ENCODE measurements around the gene CSNK1A1L. TPM values are rescaled to one million over a fixed set of nuclear protein-coding genes. Genes with fewer than 3 reads are reported as not detected.

CSNK1A1L gene
- total and polyA plus RNA-seq, 2 of the 4 experiments (the other 2 are of a cell fraction): not detected

DNA sequence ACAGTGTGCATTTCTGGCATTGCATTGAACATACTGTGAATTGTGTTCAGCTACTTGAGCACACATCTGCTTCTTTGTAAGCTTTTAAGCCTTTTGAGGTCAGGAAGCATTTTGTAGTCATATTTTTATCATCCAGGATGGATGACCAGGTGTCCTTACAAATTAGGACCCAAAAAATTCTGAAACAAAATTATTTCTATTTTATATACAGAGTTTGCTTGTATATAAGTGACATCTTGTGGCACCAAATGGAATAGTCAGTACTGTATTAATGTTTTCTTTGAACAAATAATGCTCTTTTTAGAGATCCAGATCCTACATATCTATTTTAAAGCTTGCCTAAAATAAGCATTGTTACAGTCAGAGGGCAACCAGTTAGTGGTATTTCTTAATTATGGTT, 36.5 kb downstream of the CSNK1A1L start:
- Histone ChIP-seq H3K23ac (ENCODE audit: low read depth, low read length) (no peak overlapping the region), H3K9me1 (ENCODE audit: insufficient read depth, low read length) (no peaks in the 10 kb centered on the region), H4K20me1 (ENCODE audit: insufficient read depth, low read length) (no peaks in the 10 kb centered on the region), H3K9ac (ENCODE audit: low read depth, low read length) (no peak overlapping the region), H3K56ac (ENCODE audit: extremely low read depth, insufficient read depth, low read length) (no peak overlapping the region), H3K4me1 (ENCODE audit: control insufficient read depth, insufficient read depth, low read length) (0 out of 2 replicates have a peak, but pooled peaks cover 3% of the 10 kb centered on the region), H3K27me3 (ENCODE audit: control insufficient read depth, insufficient read depth, low read length) (no peaks in the 10 kb centered on the region), H3K18ac (ENCODE audit: low read depth, low read length) (no peak overlapping the region), H2AK9ac (replicated peaks; ENCODE audit: low read depth, low read length, poor library complexity) (no peak overlapping the region), H2BK5ac (ENCODE audit: low read depth, low read length, poor library complexity, severe bottlenecking) (no peak overlapping the region), H2BK20ac (ENCODE audit: low read depth, low read length) (no peak overlapping the region), H2AK5ac (ENCODE audit: low read depth, low read length) (no peak overlapping the region), H3K4me2 (ENCODE audit: low read depth, low read length) (no peak overlapping the region), H2BK15ac (ENCODE audit: low read depth, low read length) (no peak overlapping the region), H3K27ac (ENCODE audit: insufficient read depth, low read length) (no peak overlapping the region), H3K4me3 (ENCODE audit: insufficient read depth, low read depth, low read length) (no peak overlapping the region), H3K36me3 (ENCODE audit: control insufficient read depth, insufficient read depth, low read length) (no peaks in the 10 kb centered on the region), H4K5ac (ENCODE audit: low read depth, low read length) (no peak overlapping the region), H2AFZ (replicated peaks; ENCODE audit: low read length, poor library complexity) (no peak overlapping the region), H4K8ac (ENCODE audit: low read depth in 2 of 2, low read length in 2 of 2) (no peak overlapping the region), H4K91ac (ENCODE audit: insufficient read depth, low read depth, low read length) (no peak overlapping the region), H3K79me1 (ENCODE audit: low read depth in 1 of 2, low read length in 2 of 2) (no peaks in the 10 kb centered on the region), H3K4ac (ENCODE audit: low read depth, low read length) (no peak overlapping the region), H3K14ac (replicated peaks; ENCODE audit: low read depth, low read length) (no peak overlapping the region), H3K9me3 (ENCODE audit: control insufficient read depth, insufficient read depth, low read length) (no peaks in the 10 kb centered on the region), H2BK120ac (ENCODE audit: low read depth, low read length) (no peak overlapping the region)
- BruUV-seq (replicated peaks): no TSS peak
- CTCF ChIA-PET: interaction anchor here (0.9 kb wide), 1 partner anchor 88 kb away, joined by 3 read pairs; no protein-coding TSS in a partner anchor
- in situ Hi-C loops (cut with MboI; ENCODE audit: low sequenced_read_pairs) (no loop called here), dilution Hi-C loops (cut with HindIII; ENCODE audit: low sequenced_read_pairs, unreplicated experiment) (no loop called here), intact Hi-C loops (cut with micrococcal nuclease) (loop anchor here (1.0 to 5.0 kb wide), 2 partner anchors 70 to 647 kb away; partner anchors contain the start of gene ALG5)
- DNase-seq (peak; percentile 30), ATAC-seq (ENCODE audit: low read depth) (peak; percentile 81)
- no peak for TF ChIP-seq MAFK (IDR thresholded peaks at IDR 0.05; ENCODE audit: low read depth, low read length)
- TF ChIP-seq CEBPB (IDR thresholded peaks at IDR 0.05; ENCODE audit: low read depth, low read length): no peak
- TF ChIP-seq BHLHE40 (IDR thresholded peaks at IDR 0.05; ENCODE audit: low read depth, low read length): no peak
- no peak for TF ChIP-seq POLR2A (IDR thresholded peaks at IDR 0.05; ENCODE audit: low read depth, low read length)
- peak; percentile 30; the same call in 1 of the 2 replicates for TF ChIP-seq SMC3 (IDR thresholded peaks at IDR 0.05; ENCODE audit: low read depth, low read length)
- no peak for TF ChIP-seq NFE2L2 (IDR thresholded peaks at IDR 0.05; ENCODE audit: low read depth, low read length)
- TF ChIP-seq RCOR1 (IDR thresholded peaks at IDR 0.05; ENCODE audit: insufficient replicate concordance, low read length): no peak
- TF ChIP-seq MAZ (IDR thresholded peaks at IDR 0.05; ENCODE audit: borderline replicate concordance, low read depth, low read length): no peak
- peak; percentile 51 for TF ChIP-seq RAD21 (IDR thresholded peaks at IDR 0.05; ENCODE audit: low read length)
- TF ChIP-seq CTCF (conservative IDR thresholded peaks at IDR 0.05; ENCODE audit: low read depth, low read length): peak; percentile 46
- POLR2A ChIA-PET (ENCODE audit: unreplicated experiment): no interaction called here

Data from IMR-90 (cell line).